DND-41 (cell line): ENCODE measurements around the gene DEFB128.
A peak's percentile ranks its signal among the peaks of the same experiment; 100 is the strongest.
"Not testable (repeated sequence)": the region's sequence is repeated elsewhere in the genome, so short reads cannot be mapped to it uniquely, and the experiment has no call there.

Source experiments
- ATAC-seq: fragments of 200-7000 bp; cut with Tn5 transposase; 3 replicates; pipeline ENCODE4 v1.9.1; 2021; ENCODE audit warnings: low read depth; ENCODE audit not compliant: insufficient read depth
- DNase-seq: peaks from one replicate; pipeline ENCODE4 v3.0.0-alpha.2; 2020
- H2AFZ ChIP-seq: 2 replicates; pipeline ENCODE4 v1.6.0; 2012; ENCODE audit warnings: low read depth, low read length
- H3K27ac ChIP-seq: 2 replicates; pipeline ENCODE4 v1.5.1; 2012; ENCODE audit warnings: low read length, inconsistent platforms
- H3K27me3 ChIP-seq: fragments of 200-600 bp; sonication (generic); 2 replicates; pipeline ENCODE4 v1.6.0; 2012; ENCODE audit warnings: low read length, mild to moderate bottlenecking, inconsistent platforms; ENCODE audit not compliant: insufficient read depth, poor library complexity
- H3K36me3 ChIP-seq: 2 replicates; pipeline ENCODE4 v1.5.1; 2012; ENCODE audit warnings: low read length, inconsistent platforms; ENCODE audit not compliant: insufficient read depth
- H3K4me1 ChIP-seq: 2 replicates; pipeline ENCODE4 v1.5.1; 2012; ENCODE audit warnings: mild to moderate bottlenecking, low read length; ENCODE audit not compliant: insufficient read depth
- H3K4me2 ChIP-seq: 2 replicates; pipeline ENCODE4 v1.6.0; 2012; ENCODE audit warnings: mild to moderate bottlenecking, moderate library complexity, low read length, inconsistent platforms; ENCODE audit not compliant: insufficient read depth
- H3K4me3 ChIP-seq, 2 experiments: fragments of 200-600 bp in 1 of 2; shearing (Covaris generic) in 1 of 2; 2 replicates each; pipeline ENCODE4 v1.5.1; 2012 to 2016; ENCODE audit warnings: inconsistent platforms in 2 of 2, low read length in 2 of 2, mild to moderate bottlenecking in 2 of 2, low read depth in 1 of 2, moderate library complexity in 1 of 2
- H3K79me2 ChIP-seq: 2 replicates; pipeline ENCODE4 v1.6.0; 2012; ENCODE audit warnings: low read length, inconsistent platforms; ENCODE audit not compliant: insufficient read depth
- H3K9ac ChIP-seq: 2 replicates; pipeline ENCODE4 v1.6.0; 2012; ENCODE audit warnings: low read depth, mild to moderate bottlenecking, inconsistent platforms, low read length, moderate library complexity
- H3K9me3 ChIP-seq: 2 replicates; pipeline ENCODE4 v1.5.1; 2012; ENCODE audit warnings: low read length, moderate library complexity, mild to moderate bottlenecking, inconsistent platforms; ENCODE audit not compliant: insufficient read depth, severe bottlenecking
- H4K20me1 ChIP-seq: 2 replicates; pipeline ENCODE4 v1.6.0; 2012; ENCODE audit warnings: low read length; ENCODE audit not compliant: insufficient read depth
- EZH2 ChIP-seq: IDR thresholded peaks from 3 replicates; pipeline ENCODE4 v1.6.1; 2012; ENCODE audit warnings: borderline replicate concordance, low read depth, mild to moderate bottlenecking, moderate library complexity, low read length, inconsistent platforms; ENCODE audit not compliant: severe bottlenecking
- TF ChIP-seq, protein P1 (sequence below): IDR thresholded peaks from 2 replicates; pipeline ENCODE4 v1.5.1; 2012; ENCODE audit warnings: borderline replicate concordance, low read length, moderate library complexity, mild to moderate bottlenecking; ENCODE audit not compliant: poor library complexity, severe bottlenecking; ENCODE audit errors: extremely low read depth

Gene DEFB128

DNA sequence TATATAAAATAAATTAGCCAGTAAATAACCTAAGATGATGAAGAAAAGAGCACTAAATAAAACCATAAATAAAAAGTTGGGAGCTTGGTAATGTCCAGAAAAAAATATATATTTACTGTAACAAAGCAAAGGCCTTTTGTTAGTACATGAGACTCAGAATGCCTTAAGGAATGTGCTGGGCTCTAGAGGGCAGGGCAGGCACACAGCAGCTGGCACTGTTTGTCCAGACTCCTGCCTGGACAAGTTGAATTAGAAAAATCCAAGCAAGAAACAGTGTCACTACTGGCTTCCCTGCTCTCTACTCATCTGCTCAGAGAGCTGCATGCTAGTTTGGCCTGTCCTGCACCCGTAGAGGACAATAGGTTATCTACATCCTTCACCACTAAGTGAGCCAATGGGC is 46.4 kb upstream of the DEFB128 start:
- no peak for DNase-seq

DNA sequence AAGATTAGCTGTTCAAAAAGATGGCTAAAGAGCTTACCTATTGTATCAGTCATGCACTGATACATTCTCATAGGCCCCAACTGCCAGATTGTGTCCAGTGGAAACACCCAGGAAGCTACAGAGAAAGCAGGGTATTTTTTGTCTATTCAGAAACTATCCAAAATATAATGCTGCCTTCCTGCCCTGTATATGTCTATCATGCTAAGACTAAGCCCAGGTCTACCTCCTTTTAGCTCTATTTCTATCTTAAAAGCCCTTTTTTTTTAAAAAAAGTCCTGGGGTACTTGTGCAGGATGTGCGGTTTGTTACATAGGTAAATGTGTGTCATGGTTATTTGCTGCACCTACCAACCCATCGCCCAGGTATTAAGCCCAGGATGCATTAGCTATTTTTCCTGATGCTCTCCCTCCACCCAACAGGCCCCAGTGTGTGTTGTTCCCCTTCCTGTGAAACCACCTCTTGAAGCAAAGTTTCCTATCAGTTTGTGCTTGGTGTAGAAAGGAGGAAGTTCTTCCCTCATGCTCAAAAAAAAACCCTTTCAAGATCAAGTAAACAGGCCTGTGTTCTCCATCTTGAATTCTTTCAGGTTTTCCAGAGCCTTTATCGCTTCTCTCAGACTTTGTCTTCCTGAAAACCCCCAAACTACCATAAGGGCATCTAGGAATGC is 38.1 kb upstream of the DEFB128 start:
- Histone ChIP-seq H3K4me2 (no peak overlapping the region), H3K79me2 (no peaks in the 10 kb centered on the region), H3K36me3 (no peaks in the 10 kb centered on the region), H3K27me3 (peaks cover 9% of the 10 kb centered on the region), H3K4me3 (no peak overlapping the region), H2AFZ (no peak overlapping the region), H3K27ac (no peak overlapping the region), H3K4me1 (no peaks in the 10 kb centered on the region), H4K20me1 (no peaks in the 10 kb centered on the region), H3K9me3 (no peaks in the 10 kb centered on the region), H3K9ac (no peak overlapping the region)
- TF ChIP-seq EZH2, result no peak
- TF ChIP-seq, protein P1, sequence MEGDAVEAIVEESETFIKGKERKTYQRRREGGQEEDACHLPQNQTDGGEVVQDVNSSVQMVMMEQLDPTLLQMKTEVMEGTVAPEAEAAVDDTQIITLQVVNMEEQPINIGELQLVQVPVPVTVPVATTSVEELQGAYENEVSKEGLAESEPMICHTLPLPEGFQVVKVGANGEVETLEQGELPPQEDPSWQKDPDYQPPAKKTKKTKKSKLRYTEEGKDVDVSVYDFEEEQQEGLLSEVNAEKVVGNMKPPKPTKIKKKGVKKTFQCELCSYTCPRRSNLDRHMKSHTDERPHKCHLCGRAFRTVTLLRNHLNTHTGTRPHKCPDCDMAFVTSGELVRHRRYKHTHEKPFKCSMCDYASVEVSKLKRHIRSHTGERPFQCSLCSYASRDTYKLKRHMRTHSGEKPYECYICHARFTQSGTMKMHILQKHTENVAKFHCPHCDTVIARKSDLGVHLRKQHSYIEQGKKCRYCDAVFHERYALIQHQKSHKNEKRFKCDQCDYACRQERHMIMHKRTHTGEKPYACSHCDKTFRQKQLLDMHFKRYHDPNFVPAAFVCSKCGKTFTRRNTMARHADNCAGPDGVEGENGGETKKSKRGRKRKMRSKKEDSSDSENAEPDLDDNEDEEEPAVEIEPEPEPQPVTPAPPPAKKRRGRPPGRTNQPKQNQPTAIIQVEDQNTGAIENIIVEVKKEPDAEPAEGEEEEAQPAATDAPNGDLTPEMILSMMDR, result no peak
- ATAC-seq, result no peak
- DNase-seq, result no peak

More for the DNA sequence above, 46.4 kb upstream of the DEFB128 start:
- Histone ChIP-seq H3K4me1 (peaks cover 5% of the 10 kb centered on the region; the same call in 1 of the 2 replicates), H3K4me2 (no peak overlapping the region), H3K9me3 (no peaks in the 10 kb centered on the region), H2AFZ (no peak overlapping the region), H3K27ac (no peak overlapping the region), H3K27me3 (peaks cover 3% of the 10 kb centered on the region), H3K79me2 (no peaks in the 10 kb centered on the region), H3K4me3 (no peak overlapping the region), H4K20me1 (no peaks in the 10 kb centered on the region), H3K36me3 (no peaks in the 10 kb centered on the region), H3K9ac (no peak overlapping the region)
- no peak for ATAC-seq
- TF ChIP-seq, protein P1, result peak; percentile 10
- TF ChIP-seq EZH2, result no peak

- Histone ChIP-seq H3K79me2 (no peaks in the 10 kb centered on the region), H3K4me1 (no peaks in the 10 kb centered on the region), H3K9me3 (no peaks in the 10 kb centered on the region), H3K4me2 (no peak within 1 kb of the TSS), H2AFZ (no peak within 1 kb of the TSS), H3K9ac (no peak within 1 kb of the TSS), H4K20me1 (no peaks in the 10 kb centered on the region), H3K27ac (no peak within 1 kb of the TSS), H3K4me3 (no peak within 1 kb of the TSS), H3K27me3 (peaks cover 9% of the 10 kb centered on the region), H3K36me3 (no peaks in the 10 kb centered on the region)
- DNase-seq (no peak), ATAC-seq (no peak)
- TF ChIP-seq, protein P1, result no peak
- TF ChIP-seq EZH2, result no peak
These were observed 37.4 kb upstream of the DEFB128 start, which contains the start of gene DEFB129 for GRCh38 chr20:226958-227357. TSS of gene DEFB129 (plus strand) at chr20:227258. CDS start at chr20:227289, 31 bp downstream.

DNA sequence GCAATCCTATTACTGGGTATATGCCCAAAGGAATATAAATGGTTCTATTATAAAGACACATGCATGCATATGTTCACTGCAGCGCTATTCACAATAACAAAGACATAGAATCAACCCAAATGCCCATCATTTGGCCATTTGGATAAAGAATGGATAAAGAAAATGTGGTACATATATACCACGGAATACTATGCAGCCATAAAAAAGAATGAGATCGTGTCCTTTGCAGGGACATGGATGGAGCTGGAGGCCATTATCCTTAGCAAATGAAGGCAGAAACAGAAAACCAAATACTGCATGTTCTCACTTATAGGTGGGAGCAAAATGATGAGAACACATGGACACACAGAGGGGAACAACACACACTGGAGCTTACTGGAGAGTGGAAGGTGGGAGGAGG is 36.4 kb upstream of the DEFB128 start:
- H3K4me1 ChIP-seq, ATAC-seq, H3K4me2 ChIP-seq, H3K9ac ChIP-seq, H3K36me3 ChIP-seq, H2AFZ ChIP-seq, H3K27me3 ChIP-seq, H3K4me3 ChIP-seq, H3K27ac ChIP-seq, H3K9me3 ChIP-seq, H4K20me1 ChIP-seq, DNase-seq, H3K79me2 ChIP-seq: not testable (repeated sequence)
